Loucy (cell line): ENCODE results near the gene TBL1X.

Experiments
- H2AFZ ChIP-seq: fragments of 200-600 bp; sonication (generic); 2 replicates; pipeline ENCODE4 v1.6.0; 2016; ENCODE audit warnings: antibody characterized with exemption, mild to moderate bottlenecking, low read length, moderate library complexity
- H3F3A ChIP-seq: fragments of 200-600 bp; 2 replicates; pipeline ENCODE4 v1.6.0; 2016; ENCODE audit warnings: antibody characterized with exemption, low read depth, mild to moderate bottlenecking
- H3K27me3 ChIP-seq: fragments of 200-600 bp; sonication (generic); 2 replicates; pipeline ENCODE4 v1.6.1; 2014; ENCODE audit warnings: low read length, mild to moderate bottlenecking; ENCODE audit not compliant: insufficient read depth, poor library complexity, severe bottlenecking
- H3K36me3 ChIP-seq: fragments of 200-600 bp; sonication (generic); 2 replicates; pipeline ENCODE4 v1.6.1; 2016; ENCODE audit warnings: low read length; ENCODE audit not compliant: insufficient read depth
- H3K4me1 ChIP-seq: fragments of 200-600 bp; sonication (generic); 2 replicates; pipeline ENCODE4 v1.5.1; 2014; ENCODE audit warnings: low read length, mild to moderate bottlenecking; ENCODE audit not compliant: insufficient read depth, poor library complexity, severe bottlenecking
- H3K4me2 ChIP-seq: fragments of 200-600 bp; sonication (generic); 2 replicates; pipeline ENCODE4 v1.6.0; 2014; ENCODE audit warnings: antibody characterized with exemption, low read length, low read depth, mild to moderate bottlenecking; ENCODE audit not compliant: poor library complexity, severe bottlenecking
- H3K4me3 ChIP-seq: fragments of 200-600 bp; sonication (generic); 2 replicates; pipeline ENCODE4 v1.5.1; 2014; ENCODE audit warnings: low read length, mild to moderate bottlenecking, mixed read lengths; ENCODE audit not compliant: poor library complexity, severe bottlenecking
- H3K79me2 ChIP-seq: fragments of 200-600 bp; sonication (generic); 2 replicates; pipeline ENCODE4 v1.6.1; 2014; ENCODE audit warnings: low read length; ENCODE audit not compliant: insufficient read depth
- H3K9ac ChIP-seq: fragments of 200-600 bp; sonication (generic); 2 replicates; pipeline ENCODE4 v1.6.0; 2014; ENCODE audit warnings: mild to moderate bottlenecking, low read depth, low read length, moderate library complexity; ENCODE audit not compliant: poor library complexity, severe bottlenecking
- H3K9me2 ChIP-seq: fragments of 200-600 bp; sonication (generic); replicated peaks from 2 replicates; pipeline ENCODE4 v1.6.1; 2016; ENCODE audit warnings: low read depth, low read length, mixed read lengths
- H3K9me3 ChIP-seq: fragments of 200-600 bp; sonication (generic); 2 replicates; pipeline ENCODE4 v1.6.1; 2014; ENCODE audit warnings: mild to moderate bottlenecking, antibody characterized with exemption, low read length, low read depth; ENCODE audit not compliant: insufficient read depth
- H4K20me1 ChIP-seq: fragments of 200-600 bp; sonication (generic); 2 replicates; pipeline ENCODE4 v1.6.0; 2014; ENCODE audit warnings: antibody characterized with exemption, low read length, mild to moderate bottlenecking; ENCODE audit not compliant: insufficient read depth, poor library complexity, severe bottlenecking
- CTCF ChIP-seq: fragments of 200-600 bp; sonication (generic); conservative IDR thresholded peaks from 2 replicates; pipeline ENCODE4 v1.5.1; 2014; ENCODE audit warnings: mild to moderate bottlenecking, antibody characterized with exemption, low read length
- EZH2phosphoT487 ChIP-seq: fragments of 200-600 bp; IDR thresholded peaks from 2 replicates; pipeline ENCODE4 v1.6.1; 2018; ENCODE audit warnings: antibody characterized with exemption, mild to moderate bottlenecking, moderate library complexity, borderline replicate concordance

TBL1X gene

DNA sequence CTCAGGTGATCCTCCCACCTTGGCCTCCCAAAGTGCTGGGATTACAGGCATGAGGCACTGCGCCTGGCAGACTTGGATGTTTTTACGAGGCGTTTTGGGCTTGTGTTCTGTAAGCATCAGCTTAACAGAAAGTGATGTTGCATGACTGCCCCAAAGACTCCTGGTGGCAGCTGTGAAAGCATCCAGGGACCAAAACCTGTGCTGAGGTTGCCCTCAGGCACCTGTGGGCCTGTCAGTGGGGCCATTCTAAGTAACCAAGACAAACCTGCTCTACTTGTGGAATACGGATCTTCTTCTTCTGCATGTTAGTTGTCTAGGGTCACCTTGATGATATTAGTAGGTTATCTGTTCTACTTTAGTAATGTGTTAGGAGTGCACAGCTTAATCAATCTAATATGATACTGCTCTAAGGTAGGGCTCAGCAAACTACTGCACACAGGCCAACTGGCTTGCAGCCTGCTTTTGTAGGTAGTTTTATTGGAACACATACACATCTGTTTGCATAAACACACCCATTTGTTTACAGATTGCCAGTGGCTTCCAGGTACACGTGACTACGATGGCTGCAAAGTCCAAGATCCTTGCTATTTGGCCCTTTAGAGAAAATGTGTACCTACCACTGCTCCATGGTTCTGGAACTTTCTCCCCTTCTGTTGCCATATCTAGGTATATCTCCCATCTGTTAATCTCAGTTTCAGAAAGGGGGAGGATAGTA is 164.1 kb downstream of the TBL1X start:
- H3K9me3 ChIP-seq: no peaks in the 10 kb centered on the region
- H3K79me2 ChIP-seq: no peaks in the 10 kb centered on the region
- no peaks in the 10 kb centered on the region for H4K20me1 ChIP-seq
- H2AFZ ChIP-seq: no peak overlapping the region
- no peaks in the 10 kb centered on the region for H3F3A ChIP-seq
- TF ChIP-seq CTCF (no peak), EZH2phosphoT487 (no peak)
- peaks cover 8% of the 10 kb centered on the region for H3K4me1 ChIP-seq
- H3K36me3 ChIP-seq: no peaks in the 10 kb centered on the region
- no peaks in the 10 kb centered on the region for H3K27me3 ChIP-seq
- no peak overlapping the region for H3K4me3 ChIP-seq
- no peak overlapping the region for H3K4me2 ChIP-seq
- no peaks in the 10 kb centered on the region for H3K9me2 ChIP-seq
- no peak overlapping the region for H3K9ac ChIP-seq

GRCh38 chrX:9634551-9634950 is 169.7 kb downstream of the TBL1X start:
- Histone ChIP-seq H3K9ac (no peak overlapping the region), H4K20me1 (no peaks in the 10 kb centered on the region), H3K36me3 (no peaks in the 10 kb centered on the region), H3K9me2 (no peaks in the 10 kb centered on the region), H3F3A (no peaks in the 10 kb centered on the region), H2AFZ (no peak overlapping the region), H3K79me2 (no peaks in the 10 kb centered on the region), H3K4me1 (no peaks in the 10 kb centered on the region), H3K27me3 (no peaks in the 10 kb centered on the region), H3K4me3 (no peak overlapping the region), H3K9me3 (no peaks in the 10 kb centered on the region), H3K4me2 (no peak overlapping the region)
- no peak for TF ChIP-seq EZH2phosphoT487
- TF ChIP-seq CTCF: no peak

- no peak for TF ChIP-seq CTCF
- no peak for TF ChIP-seq EZH2phosphoT487
These were observed 170.5 kb downstream of the TBL1X start for GRCh38 chrX:9635368-9635767.

More at GRCh38 chrX:9635368-9635767, 170.5 kb downstream of the TBL1X start:
- H3K9me2 ChIP-seq: no peaks in the 10 kb centered on the region
- H3K4me1 ChIP-seq: no peaks in the 10 kb centered on the region
- H3K9me3 ChIP-seq: no peaks in the 10 kb centered on the region
- no peak overlapping the region for H3K4me3 ChIP-seq
- no peaks in the 10 kb centered on the region for H3K27me3 ChIP-seq
- no peak overlapping the region for H2AFZ ChIP-seq
- H3K4me2 ChIP-seq: no peak overlapping the region
- no peaks in the 10 kb centered on the region for H3F3A ChIP-seq
- H3K79me2 ChIP-seq: no peaks in the 10 kb centered on the region
- H3K36me3 ChIP-seq: no peaks in the 10 kb centered on the region
- no peaks in the 10 kb centered on the region for H4K20me1 ChIP-seq
- no peak overlapping the region for H3K9ac ChIP-seq
